IPS-15b (cell line): Measurements from ENCODE around the gene TCF20.

Experiments used
- H3K27me3 ChIP-seq: one replicate; pipeline ENCODE4 v1.6.1; 2013; ENCODE audit warnings: low read length; ENCODE audit not compliant: control insufficient read depth, insufficient read depth
- H3K36me3 ChIP-seq: one replicate; pipeline ENCODE4 v1.6.1; 2013; ENCODE audit warnings: low read length; ENCODE audit not compliant: control insufficient read depth, insufficient read depth
- H3K4me1 ChIP-seq: one replicate; pipeline ENCODE4 v1.6.1; 2013; ENCODE audit warnings: mild to moderate bottlenecking, low read length; ENCODE audit not compliant: control insufficient read depth, insufficient read depth
- H3K4me3 ChIP-seq: one replicate; pipeline ENCODE4 v1.5.1; 2013; ENCODE audit warnings: low read depth, low read length
- H3K9ac ChIP-seq: one replicate; pipeline ENCODE4 v1.6.1; 2013; ENCODE audit warnings: low read depth, mild to moderate bottlenecking, low read length
- H3K9me3 ChIP-seq: one replicate; pipeline ENCODE4 v1.6.1; 2013; ENCODE audit warnings: mild to moderate bottlenecking, low read length; ENCODE audit not compliant: control insufficient read depth, insufficient read depth

TCF20 gene

DNA sequence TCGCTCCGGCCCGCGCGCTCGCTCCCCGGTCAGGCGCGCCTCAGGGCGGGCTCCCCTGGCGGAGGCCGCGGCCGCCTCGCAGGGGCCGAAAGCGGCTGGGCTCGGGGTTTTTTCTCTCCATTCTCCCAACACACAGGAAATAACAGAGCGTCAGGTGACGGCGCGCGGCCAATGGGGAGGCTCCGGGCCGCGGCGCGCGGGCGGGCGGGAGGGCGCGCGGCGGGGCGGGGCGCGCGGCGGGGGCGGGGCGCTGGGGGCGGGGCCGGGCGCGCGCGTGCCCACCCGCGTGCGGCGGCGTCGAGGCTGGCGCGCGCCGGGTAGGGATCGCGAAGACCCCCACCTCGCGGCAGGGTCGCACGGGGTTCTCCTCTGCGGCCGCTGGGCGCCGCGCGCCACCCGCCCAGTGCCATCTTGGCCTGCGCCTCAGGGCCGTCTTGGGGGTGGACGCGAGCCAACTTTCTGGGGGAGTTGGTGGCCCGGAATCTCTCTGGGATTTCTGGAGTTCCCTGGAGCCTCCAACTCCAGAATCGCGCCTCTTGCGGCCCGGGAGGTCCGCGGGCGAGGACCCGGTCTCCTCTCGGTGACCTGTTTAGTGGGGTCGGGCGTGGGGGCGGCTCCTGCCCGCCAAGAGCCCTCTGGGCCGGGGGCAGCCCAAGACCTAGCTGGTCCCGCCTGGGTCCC, at the start of gene TCF20:
TCF20 (minus strand) TSS at position 144 of the 681 bp plus-strand sequence. CDS start 55,348 bp downstream, outside the sequence.
- peaks cover 23% of the 10 kb centered on the region for H3K4me1 ChIP-seq
- H3K9me3 ChIP-seq, result no peaks in the 10 kb centered on the region
- H3K4me3 ChIP-seq, result peak within 1 kb of the TSS; percentile 88
- peaks cover 4% of the 10 kb centered on the region for H3K27me3 ChIP-seq
- no peaks in the 10 kb centered on the region for H3K36me3 ChIP-seq
- peak within 1 kb of the TSS; percentile 73 for H3K9ac ChIP-seq

DNA sequence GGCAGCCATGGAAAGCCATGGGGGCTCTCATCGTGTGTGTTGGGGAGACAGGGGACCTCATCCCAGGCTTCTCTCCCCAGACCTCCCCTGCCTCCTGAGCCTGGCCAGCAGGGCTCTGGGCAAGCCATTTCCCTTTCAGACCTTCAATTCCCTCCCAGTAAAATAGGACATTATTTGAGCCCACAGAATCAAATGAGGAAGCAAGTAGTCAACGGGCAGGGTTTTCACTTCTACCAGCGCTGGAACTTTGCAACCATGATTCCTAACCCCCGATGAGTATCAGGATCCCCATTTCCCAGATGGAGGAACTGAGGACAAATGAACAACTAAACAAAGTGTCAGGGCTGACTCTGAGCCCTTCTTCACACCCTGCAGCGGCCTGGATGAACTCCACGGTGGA, 48.9 kb upstream of the TCF20 start:
- Histone ChIP-seq H3K27me3 (no peaks in the 10 kb centered on the region), H3K4me3 (no peak overlapping the region), H3K9ac (no peak overlapping the region), H3K4me1 (no peaks in the 10 kb centered on the region), H3K9me3 (no peaks in the 10 kb centered on the region), H3K36me3 (no peaks in the 10 kb centered on the region)

DNA sequence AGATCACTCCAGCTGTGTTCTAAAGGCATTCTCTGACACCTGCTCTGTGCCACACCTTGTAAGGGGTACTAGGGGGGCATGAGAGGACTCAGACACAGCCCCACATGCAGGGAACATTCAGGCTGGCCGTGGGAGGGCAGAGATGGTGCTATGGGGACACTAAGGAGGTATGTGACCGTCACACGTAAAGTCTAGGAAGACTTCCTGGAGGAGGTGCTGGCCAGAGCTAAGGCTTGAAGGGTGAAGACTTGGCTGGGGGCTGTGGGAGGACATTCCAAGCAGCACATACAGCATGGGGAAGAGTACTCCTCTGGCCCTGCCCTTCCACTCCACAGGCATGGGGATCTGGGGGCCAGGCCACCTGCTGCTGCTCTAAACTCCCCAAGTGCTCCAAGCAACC, 48.5 kb upstream of the TCF20 start:
- no peaks in the 10 kb centered on the region for H3K27me3 ChIP-seq
- no peaks in the 10 kb centered on the region for H3K9me3 ChIP-seq
- no peaks in the 10 kb centered on the region for H3K36me3 ChIP-seq
- no peak overlapping the region for H3K4me3 ChIP-seq
- no peak overlapping the region for H3K9ac ChIP-seq
- peaks cover 2% of the 10 kb centered on the region for H3K4me1 ChIP-seq

DNA sequence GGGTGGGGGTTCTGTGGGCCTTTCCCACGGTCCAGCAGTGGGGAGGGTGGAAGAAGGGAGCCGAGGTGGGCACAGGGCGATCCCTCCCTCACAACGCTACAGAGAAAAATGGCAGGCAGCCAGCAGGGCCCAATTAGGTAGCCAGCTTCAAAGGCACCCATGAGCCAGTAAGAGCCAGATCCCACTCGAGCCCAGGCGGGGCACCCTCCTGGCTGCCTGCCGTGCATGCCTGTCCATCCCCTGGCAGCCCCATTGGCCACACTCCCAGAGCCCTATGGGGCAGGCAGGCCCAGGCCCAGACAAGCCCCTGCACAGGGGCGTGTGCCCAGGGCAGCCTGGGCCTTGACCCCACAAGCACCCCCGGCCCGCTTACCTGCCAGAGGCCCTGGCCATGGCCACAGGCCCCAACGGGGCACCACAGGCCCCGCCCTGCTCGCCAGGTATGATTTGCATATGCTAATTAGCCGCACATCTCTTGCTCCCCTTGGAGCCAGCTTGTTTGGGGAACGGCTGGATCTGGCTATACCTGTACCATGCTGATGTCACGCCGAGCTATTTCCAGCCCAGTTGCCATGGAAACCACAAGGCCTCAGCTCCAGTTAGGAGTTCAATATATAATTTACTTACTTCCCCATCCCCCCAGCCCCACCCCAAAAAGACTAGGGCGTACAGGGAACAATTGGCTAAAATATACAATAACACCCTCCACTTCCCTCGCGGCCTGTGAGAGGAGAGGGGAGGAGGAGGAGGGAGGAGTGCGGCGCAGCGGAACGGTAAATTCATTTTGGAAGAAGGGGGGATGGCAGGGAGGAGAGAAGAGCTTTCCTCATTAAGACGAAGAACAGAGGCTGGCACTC, 47.5 kb upstream of the TCF20 start:
- no peak overlapping the region for H3K4me3 ChIP-seq
- no peaks in the 10 kb centered on the region for H3K9me3 ChIP-seq
- H3K4me1 ChIP-seq, result peaks cover 4% of the 10 kb centered on the region
- no peaks in the 10 kb centered on the region for H3K36me3 ChIP-seq
- H3K27me3 ChIP-seq, result no peaks in the 10 kb centered on the region
- H3K9ac ChIP-seq, result no peak overlapping the region

GRCh38 chr22:42317008-42317407, 46.6 kb upstream of the TCF20 start:
- no peaks in the 10 kb centered on the region for H3K9me3 ChIP-seq
- H3K4me3 ChIP-seq, result no peak overlapping the region
- H3K36me3 ChIP-seq, result no peaks in the 10 kb centered on the region

DNA sequence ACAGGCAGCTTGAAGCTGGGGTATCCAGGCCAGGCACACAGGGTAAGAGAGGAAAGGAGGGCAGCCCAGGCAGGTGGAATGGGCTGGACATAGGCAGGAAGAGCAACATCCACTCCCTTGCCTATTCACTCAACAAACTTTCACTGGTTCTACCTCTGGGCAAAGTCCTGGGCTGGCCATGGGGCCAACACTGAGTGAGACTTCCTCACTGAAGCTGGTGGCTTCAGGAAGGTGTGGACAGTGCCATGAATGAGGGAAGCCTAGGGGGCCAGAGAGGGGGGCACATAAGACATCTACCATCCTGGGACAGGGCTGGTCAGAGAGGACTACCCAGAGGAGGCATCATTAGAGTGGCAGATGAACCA, 44.9 kb upstream of the TCF20 start:
- no peak overlapping the region for H3K9ac ChIP-seq

More at GRCh38 chr22:42317008-42317407, 46.6 kb upstream of the TCF20 start:
- Histone ChIP-seq H3K27me3 (no peaks in the 10 kb centered on the region), H3K4me1 (peaks cover 4% of the 10 kb centered on the region), H3K9ac (no peak overlapping the region)

GRCh38 chr22:42314709-42315391, 44.4 kb upstream of the TCF20 start:
- no peak overlapping the region for H3K9ac ChIP-seq
- H3K36me3 ChIP-seq, result no peaks in the 10 kb centered on the region
- peaks cover 4% of the 10 kb centered on the region for H3K4me1 ChIP-seq
- no peaks in the 10 kb centered on the region for H3K9me3 ChIP-seq
- no peak overlapping the region for H3K4me3 ChIP-seq
- no peaks in the 10 kb centered on the region for H3K27me3 ChIP-seq

More for the DNA sequence above, 44.9 kb upstream of the TCF20 start:
- Histone ChIP-seq H3K36me3 (no peaks in the 10 kb centered on the region), H3K4me3 (no peak overlapping the region), H3K4me1 (peaks cover 4% of the 10 kb centered on the region), H3K9me3 (no peaks in the 10 kb centered on the region), H3K27me3 (no peaks in the 10 kb centered on the region)

DNA sequence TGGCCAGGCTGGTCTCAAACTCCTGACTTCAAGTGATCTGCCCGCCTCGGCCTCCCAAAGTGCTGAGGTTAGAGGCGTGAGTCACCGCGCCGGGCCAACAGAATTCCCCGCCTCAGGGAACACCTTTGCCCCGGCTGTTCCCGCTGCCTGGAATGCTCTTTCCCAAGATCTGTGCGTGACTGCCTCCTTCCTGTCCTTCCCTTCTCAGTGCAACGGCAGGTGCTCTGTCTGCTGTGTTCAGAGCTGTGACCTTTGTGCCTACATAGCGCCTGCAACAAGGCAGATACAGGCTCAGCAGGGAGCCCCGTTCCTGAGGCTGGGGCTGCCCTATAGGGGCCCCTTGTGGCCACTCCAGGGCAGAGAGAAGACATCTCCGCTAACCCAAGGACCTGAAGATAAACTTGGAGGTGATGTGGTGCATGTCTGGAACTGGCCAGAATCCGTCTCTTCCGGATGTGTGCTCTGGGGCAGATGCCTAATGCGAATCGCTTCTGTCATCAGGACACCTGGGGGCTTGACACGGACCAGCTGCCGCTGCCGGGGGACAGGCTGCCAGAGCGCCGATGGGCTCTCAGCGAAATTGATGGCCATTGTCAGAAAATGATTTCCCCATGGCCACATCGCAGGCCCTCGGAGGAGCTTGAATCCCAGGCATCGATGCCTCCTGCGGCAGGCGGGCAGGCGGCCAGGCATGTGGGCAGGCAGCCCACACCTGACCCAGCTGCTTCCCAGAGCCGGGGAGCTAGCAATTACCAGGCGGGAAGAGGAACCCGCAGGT, 43.5 kb upstream of the TCF20 start:
- H3K36me3 ChIP-seq, result no peaks in the 10 kb centered on the region
- no peaks in the 10 kb centered on the region for H3K9me3 ChIP-seq
- no peak overlapping the region for H3K4me3 ChIP-seq
- H3K27me3 ChIP-seq, result no peaks in the 10 kb centered on the region
- H3K9ac ChIP-seq, result no peak overlapping the region
- peaks cover 4% of the 10 kb centered on the region for H3K4me1 ChIP-seq

- Histone ChIP-seq H3K9me3 (no peaks in the 10 kb centered on the region), H3K27me3 (no peaks in the 10 kb centered on the region), H3K4me3 (no peak overlapping the region), H3K4me1 (peaks cover 4% of the 10 kb centered on the region), H3K9ac (no peak overlapping the region), H3K36me3 (no peaks in the 10 kb centered on the region)
Observed at GRCh38 chr22:42313204-42313603, 42.8 kb upstream of the TCF20 start.

GRCh38 chr22:42310291-42311015, 40.0 kb upstream of the TCF20 start:
- no peaks in the 10 kb centered on the region for H3K27me3 ChIP-seq
- H3K9me3 ChIP-seq, result no peaks in the 10 kb centered on the region
- H3K9ac ChIP-seq, result no peak overlapping the region
- no peaks in the 10 kb centered on the region for H3K36me3 ChIP-seq
- H3K4me1 ChIP-seq, result peaks cover 4% of the 10 kb centered on the region
- no peak overlapping the region for H3K4me3 ChIP-seq

- no peak overlapping the region for H3K4me3 ChIP-seq
- peaks cover 4% of the 10 kb centered on the region for H3K27me3 ChIP-seq
- no peak overlapping the region for H3K9ac ChIP-seq
- H3K4me1 ChIP-seq, result peaks cover 4% of the 10 kb centered on the region
- no peaks in the 10 kb centered on the region for H3K9me3 ChIP-seq
- no peaks in the 10 kb centered on the region for H3K36me3 ChIP-seq
Observed at GRCh38 chr22:42309865-42310264, 39.4 kb upstream of the TCF20 start.
